ENCODE measurements around the gene RMRP.

RMRP gene

GRCh38 chr9:35609001-35609819, 48.6 kb downstream of the RMRP start:
- no peak for DNase-seq

- DNase-seq = no peak
These were observed 49.6 kb downstream of the RMRP start for GRCh38 chr9:35608221-35608620.

Measured in NCI-H524 treated with DMSO at 0.1 percent for 48 hours (cell line).